Stimulated activated naive CD8-positive, alpha-beta T cell treated with anti-CD3 and anti-CD28 coated beads, Interleukin-15, Interleukin-2, amounts not matched to agents 100 ng/mL and 50 ng/mL, for 24 hours (primary cell): ENCODE results near the gene ZNF777.
A peak's percentile ranks its signal among the peaks of the same experiment; 100 is the strongest.
"Not testable (repeated sequence)": the region's sequence is repeated elsewhere in the genome, so short reads cannot be mapped to it uniquely, and the experiment has no call there.

ENCODE experiments used
- H3K27ac Mint-ChIP-seq: one replicate; pipeline ENCODE4 v1.8.0; 2021; ENCODE audit warnings: mild to moderate bottlenecking, mixed read lengths
- H3K27me3 Mint-ChIP-seq: one replicate; pipeline ENCODE4 v1.8.0; 2021; ENCODE audit warnings: mixed read lengths
- H3K36me3 Mint-ChIP-seq: one replicate; pipeline ENCODE4 v1.8.0; 2021; ENCODE audit warnings: low read depth, mixed read lengths
- H3K4me1 Mint-ChIP-seq: one replicate; pipeline ENCODE4 v1.8.0; 2021; ENCODE audit warnings: low read depth, mixed read lengths
- H3K4me3 Mint-ChIP-seq: one replicate; pipeline ENCODE4 v1.8.0; 2021; ENCODE audit warnings: mild to moderate bottlenecking, mixed read lengths
- H3K9me3 Mint-ChIP-seq: one replicate; pipeline ENCODE4 v1.8.0; 2021; ENCODE audit warnings: mixed read lengths

Gene ZNF777

DNA sequence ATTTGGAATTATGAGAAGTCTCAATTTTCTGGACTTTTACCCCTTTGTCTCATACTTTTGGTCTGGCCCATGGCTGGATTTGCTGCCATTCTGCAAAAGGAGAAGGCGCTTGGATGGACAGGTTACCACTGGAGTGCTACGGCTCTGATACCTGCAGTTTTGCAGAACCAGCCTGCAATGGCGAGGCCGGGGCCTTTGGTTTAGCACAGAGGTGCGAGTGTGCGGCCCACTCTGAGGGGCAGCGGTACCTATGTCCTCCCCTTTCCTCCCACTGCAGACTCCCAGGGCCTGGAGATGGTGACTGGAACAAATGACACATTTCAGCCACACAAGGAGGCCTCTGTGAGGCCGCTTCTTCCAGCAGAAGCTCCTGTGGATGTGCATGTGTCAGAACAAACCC, 11.9 kb downstream of the ZNF777 start:
- no peak overlapping the region for H3K27ac Mint-ChIP-seq
- H3K36me3 Mint-ChIP-seq, result peaks cover 60% of the 10 kb centered on the region
- H3K27me3 Mint-ChIP-seq, result no peaks in the 10 kb centered on the region
- H3K4me3 Mint-ChIP-seq, result no peak overlapping the region
- H3K9me3 Mint-ChIP-seq, result no peaks in the 10 kb centered on the region
- no peaks in the 10 kb centered on the region for H3K4me1 Mint-ChIP-seq

DNA sequence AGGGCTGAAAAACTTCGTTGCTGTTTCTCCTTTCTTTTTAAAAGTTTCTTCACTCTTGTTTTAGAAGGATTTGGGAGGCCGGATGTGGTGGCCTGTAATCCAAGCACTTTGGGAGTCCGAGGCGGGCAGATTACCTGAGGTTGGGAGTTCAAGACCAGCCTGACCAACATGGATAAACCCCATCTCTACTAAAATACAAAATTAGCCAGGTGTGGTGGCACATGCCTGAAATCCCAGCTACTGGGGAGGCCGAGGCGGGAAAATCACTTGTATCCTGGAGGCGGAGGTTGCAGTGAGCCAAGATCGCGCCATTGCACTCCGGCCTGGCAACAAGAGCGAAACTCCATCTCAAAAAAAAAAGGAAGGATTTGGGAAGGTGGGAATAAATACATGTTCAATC, 14.8 kb downstream of the ZNF777 start:
- H3K27ac Mint-ChIP-seq, H3K4me1 Mint-ChIP-seq, H3K9me3 Mint-ChIP-seq, H3K27me3 Mint-ChIP-seq, H3K4me3 Mint-ChIP-seq: not testable (repeated sequence)
- peaks cover 53% of the 10 kb centered on the region for H3K36me3 Mint-ChIP-seq

DNA sequence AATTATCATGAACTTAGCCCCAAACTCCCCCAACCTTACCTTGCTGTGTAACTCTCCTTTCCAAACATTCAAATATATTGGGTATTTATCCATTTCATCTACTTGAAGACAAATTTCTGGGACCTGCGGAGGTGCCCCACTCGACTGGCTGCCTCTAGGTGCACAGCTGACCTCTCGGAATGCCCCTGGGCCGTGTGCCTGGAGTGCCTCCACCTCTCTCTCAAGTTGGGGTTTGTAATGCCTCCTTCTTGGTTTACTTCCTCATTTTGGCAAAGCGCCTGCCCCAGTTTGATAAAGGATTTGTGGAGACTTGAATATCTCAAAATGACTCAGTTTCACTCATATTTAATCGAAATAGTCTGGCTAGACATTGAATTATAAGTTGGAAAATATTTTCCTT, 16.6 kb downstream of the ZNF777 start:
- Mint-ChIP-seq H3K27ac (no peak overlapping the region), H3K36me3 (peaks cover 39% of the 10 kb centered on the region), H3K9me3 (no peaks in the 10 kb centered on the region), H3K4me3 (no peak overlapping the region), H3K27me3 (no peaks in the 10 kb centered on the region), H3K4me1 (peaks cover 12% of the 10 kb centered on the region)

DNA sequence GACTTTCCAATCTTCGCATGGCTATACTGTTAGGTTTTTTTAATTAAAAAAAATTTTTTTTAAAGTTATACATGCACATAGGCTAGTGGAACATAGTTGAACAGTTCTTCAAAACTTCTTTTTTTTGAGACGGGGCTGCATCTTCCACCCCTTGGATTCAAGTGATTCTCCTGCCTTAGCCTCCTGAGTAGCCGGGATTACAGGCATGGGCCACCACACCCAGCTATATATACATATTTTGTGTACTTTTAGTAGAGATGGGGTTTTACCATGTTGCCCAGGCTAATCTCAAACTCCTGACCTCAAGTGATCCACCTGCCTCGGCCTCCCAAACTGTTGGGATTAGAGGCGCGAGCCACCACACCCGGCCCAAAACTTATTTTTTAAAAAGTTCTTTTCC, 17.3 kb downstream of the ZNF777 start:
- H3K9me3 Mint-ChIP-seq, result no peaks in the 10 kb centered on the region
- H3K36me3 Mint-ChIP-seq, result peaks cover 37% of the 10 kb centered on the region
- peaks cover 12% of the 10 kb centered on the region for H3K4me1 Mint-ChIP-seq
- H3K4me3 Mint-ChIP-seq, result no peak overlapping the region
- no peak overlapping the region for H3K27ac Mint-ChIP-seq
- H3K27me3 Mint-ChIP-seq, result no peaks in the 10 kb centered on the region

DNA sequence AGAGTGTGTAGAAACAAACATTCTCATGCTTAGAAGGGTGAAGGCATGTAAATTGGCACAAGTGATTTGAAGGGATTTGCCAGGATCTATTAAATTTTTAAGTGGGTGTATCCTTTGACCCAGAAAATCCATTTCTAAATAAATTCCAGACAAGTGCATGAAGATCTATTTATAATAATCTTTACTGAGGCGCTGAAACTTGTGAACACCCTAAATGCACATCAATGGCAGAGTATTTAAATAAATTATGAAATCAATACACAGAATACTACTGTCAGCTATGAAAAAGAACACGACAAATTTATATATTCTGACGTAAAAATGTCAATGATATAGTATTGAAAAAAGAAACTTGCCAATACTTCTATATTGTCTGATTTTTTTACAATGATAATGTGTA, 17.9 kb downstream of the ZNF777 start:
- peaks cover 37% of the 10 kb centered on the region for H3K36me3 Mint-ChIP-seq
- peaks cover 12% of the 10 kb centered on the region for H3K4me1 Mint-ChIP-seq
- H3K4me3 Mint-ChIP-seq, result no peak overlapping the region
- H3K27ac Mint-ChIP-seq, result no peak overlapping the region
- H3K9me3 Mint-ChIP-seq, result no peaks in the 10 kb centered on the region
- no peaks in the 10 kb centered on the region for H3K27me3 Mint-ChIP-seq

DNA sequence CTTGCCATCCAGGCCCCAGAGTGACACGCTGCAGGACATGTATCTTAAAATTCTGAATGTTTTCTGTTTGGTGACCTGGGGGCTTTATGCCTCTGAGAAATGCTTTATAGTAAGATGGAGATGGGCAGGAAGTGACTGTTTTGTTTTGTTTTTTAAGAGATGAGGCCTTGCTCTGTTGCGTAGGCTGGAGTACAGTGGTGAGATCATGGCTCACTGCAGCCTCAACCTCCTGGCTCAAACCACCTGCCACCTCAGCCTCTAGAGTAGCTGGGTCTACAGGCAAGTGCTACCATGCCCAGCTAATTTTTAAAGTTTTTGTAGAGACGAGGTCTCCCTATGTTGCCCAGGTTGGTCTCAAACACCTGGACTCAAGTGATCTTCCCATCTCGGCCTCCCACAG, 20.6 kb downstream of the ZNF777 start:
- Mint-ChIP-seq H3K4me1 (peaks cover 12% of the 10 kb centered on the region), H3K4me3 (no peak overlapping the region), H3K27me3 (no peaks in the 10 kb centered on the region), H3K27ac (no peak overlapping the region), H3K36me3 (peaks cover 36% of the 10 kb centered on the region), H3K9me3 (no peaks in the 10 kb centered on the region)

DNA sequence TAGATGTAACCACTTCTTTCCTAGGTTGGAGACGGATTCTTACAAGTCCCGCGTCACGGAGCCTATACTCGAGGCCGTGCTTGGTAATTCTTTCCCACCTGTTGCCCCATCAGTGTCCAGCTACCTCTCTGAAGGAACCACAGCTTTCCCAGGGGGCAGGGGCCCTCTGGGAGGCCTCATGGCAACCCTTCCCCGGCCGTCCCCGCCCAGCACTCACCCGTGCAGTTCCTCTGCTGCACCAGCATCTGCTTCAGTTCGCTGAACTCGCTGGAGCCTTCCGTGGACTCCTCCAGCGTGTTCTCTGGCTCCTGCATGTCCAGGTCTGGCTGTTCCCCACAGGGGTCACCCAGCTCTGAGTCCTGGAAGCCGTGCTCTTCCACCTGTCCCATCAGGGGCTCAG, 24.5 kb downstream of the ZNF777 start:
- H3K4me1 Mint-ChIP-seq, result peaks cover 12% of the 10 kb centered on the region
- peaks cover 46% of the 10 kb centered on the region for H3K36me3 Mint-ChIP-seq
- no peak overlapping the region for H3K4me3 Mint-ChIP-seq
- H3K27ac Mint-ChIP-seq, result no peak overlapping the region
- no peaks in the 10 kb centered on the region for H3K9me3 Mint-ChIP-seq
- no peaks in the 10 kb centered on the region for H3K27me3 Mint-ChIP-seq

DNA sequence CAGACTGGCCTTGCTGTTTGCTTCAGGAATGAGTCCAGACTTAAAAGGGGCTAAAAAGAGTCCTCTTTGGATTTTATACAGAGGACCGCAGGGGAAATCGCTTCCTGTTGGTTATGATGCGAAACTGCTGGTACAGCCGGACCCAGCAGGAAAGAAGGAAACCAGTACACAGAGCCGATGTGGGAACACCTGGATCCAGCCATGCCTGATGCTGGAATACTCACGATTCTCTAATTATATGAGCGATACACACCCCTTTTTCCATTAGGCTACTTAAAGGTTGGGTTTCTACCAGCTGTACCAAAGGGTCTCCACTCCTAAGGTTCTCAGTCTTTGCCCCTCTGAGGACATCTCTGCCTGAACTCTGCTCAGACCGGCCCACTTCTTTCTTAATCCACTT, 27.7 kb downstream of the ZNF777 start:
- H3K9me3 Mint-ChIP-seq, result no peaks in the 10 kb centered on the region
- H3K27ac Mint-ChIP-seq, result no peak overlapping the region
- H3K36me3 Mint-ChIP-seq, result peaks cover 65% of the 10 kb centered on the region
- H3K4me1 Mint-ChIP-seq, result no peaks in the 10 kb centered on the region
- no peak overlapping the region for H3K4me3 Mint-ChIP-seq
- no peaks in the 10 kb centered on the region for H3K27me3 Mint-ChIP-seq

DNA sequence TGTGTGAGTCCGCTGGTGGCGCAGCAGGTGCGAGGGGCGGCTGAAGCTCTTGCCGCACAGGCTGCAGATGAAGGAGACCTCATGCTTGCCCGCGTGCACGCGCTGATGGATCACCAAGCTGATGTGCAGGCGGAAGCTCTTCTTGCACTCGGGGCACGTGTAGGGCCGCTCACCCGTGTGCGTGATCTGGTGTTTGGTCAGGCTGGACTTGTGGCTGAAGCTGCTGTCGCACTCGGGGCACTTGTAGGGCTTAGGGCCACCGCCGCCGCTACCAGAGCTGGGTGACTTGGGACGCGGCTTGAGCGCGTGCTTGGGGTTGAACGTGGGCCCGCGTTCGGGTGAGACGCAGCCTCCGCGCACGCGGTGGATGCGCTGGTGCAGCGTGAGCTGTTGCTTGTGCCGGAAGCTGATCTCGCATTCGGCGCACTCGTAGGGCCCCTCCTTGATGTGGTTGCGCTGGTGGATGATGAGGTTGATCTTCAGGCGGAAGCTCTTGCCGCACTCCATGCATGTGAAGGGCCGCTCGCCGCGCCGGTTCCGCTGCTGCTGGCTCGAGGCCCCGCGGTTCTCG, 28.7 kb downstream of the ZNF777 start:
- H3K4me1 Mint-ChIP-seq, result no peaks in the 10 kb centered on the region
- H3K9me3 Mint-ChIP-seq, result no peaks in the 10 kb centered on the region
- no peak overlapping the region for H3K27ac Mint-ChIP-seq
- H3K27me3 Mint-ChIP-seq, result no peaks in the 10 kb centered on the region
- H3K4me3 Mint-ChIP-seq, result no peak overlapping the region
- H3K36me3 Mint-ChIP-seq, result peaks cover 60% of the 10 kb centered on the region

DNA sequence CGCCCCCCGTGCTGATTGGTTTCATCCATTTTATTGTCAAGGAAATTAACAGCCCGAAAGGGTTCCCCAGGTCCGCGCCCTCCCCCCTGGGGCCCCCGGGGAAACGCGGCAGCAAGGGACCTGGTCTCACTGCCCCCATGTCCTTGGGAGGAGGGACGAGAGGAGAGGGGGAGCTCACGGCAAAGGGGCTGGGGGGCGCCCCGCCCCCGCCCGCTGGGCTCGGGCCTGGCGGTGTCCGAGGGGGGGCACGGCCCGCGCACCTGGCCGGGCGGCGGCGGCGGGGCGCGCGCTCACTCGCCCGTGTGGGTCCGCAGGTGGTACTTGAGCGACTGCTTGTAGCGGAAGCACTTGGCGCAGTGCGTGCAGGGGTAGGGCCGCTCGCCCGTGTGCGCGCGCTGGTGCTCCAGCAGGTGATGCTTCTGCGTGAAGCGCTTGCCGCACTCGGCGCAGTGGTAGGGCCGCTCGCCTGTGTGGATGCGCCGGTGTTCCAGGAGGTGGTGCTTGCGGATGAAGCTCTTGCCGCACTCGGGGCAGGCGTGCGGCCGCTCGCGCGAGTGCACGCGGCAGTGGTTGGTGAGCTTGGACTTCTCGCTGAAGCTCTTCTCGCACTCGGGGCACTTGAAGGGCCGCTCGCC, 29.3 kb downstream of the ZNF777 start:
- no peak overlapping the region for H3K4me3 Mint-ChIP-seq
- H3K4me1 Mint-ChIP-seq, result no peaks in the 10 kb centered on the region
- no peaks in the 10 kb centered on the region for H3K9me3 Mint-ChIP-seq
- H3K27ac Mint-ChIP-seq, result no peak overlapping the region
- no peaks in the 10 kb centered on the region for H3K27me3 Mint-ChIP-seq
- peaks cover 56% of the 10 kb centered on the region for H3K36me3 Mint-ChIP-seq

DNA sequence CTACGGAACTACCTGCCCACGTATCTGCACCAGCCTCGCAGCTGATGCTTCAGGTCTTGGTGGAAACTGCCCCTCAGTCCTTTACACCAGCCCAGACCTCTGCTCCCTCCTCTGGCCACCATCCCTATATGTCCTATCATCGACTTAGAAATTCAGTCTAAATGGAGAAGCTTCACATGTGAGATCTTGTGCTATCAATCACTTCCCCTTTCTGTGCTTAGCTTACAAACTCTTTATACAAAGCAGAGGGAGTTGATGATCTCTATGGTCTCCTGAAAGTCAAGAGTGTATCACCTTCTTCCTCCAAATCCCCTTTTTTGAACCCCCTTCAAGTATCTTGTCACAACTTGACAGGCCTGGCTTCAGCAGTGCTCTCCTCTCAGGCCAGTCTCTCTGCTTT, 30.7 kb downstream of the ZNF777 start:
- H3K4me3 Mint-ChIP-seq, result no peak overlapping the region
- no peaks in the 10 kb centered on the region for H3K4me1 Mint-ChIP-seq
- H3K27me3 Mint-ChIP-seq, result no peaks in the 10 kb centered on the region
- H3K9me3 Mint-ChIP-seq, result no peaks in the 10 kb centered on the region
- H3K27ac Mint-ChIP-seq, result no peak overlapping the region
- peaks cover 48% of the 10 kb centered on the region for H3K36me3 Mint-ChIP-seq

DNA sequence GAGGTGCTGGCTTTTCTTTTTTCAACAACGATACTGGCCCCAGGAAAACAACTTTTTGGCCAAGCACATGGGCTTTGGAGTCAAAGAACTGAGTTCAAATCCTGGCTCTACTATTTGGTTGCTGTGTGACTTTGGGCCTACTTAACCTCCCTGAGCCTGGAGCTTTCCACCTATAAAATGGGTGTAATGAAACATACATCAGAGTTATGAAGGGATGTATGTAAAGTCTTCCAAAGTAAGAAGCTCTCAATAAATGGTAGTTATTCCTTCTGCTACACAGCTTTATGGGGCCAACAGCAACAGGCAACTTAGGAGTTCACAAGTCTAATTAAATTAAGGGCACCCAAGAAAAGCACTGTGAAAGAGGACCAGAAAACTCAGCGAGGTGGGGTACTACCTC, 33.0 kb downstream of the ZNF777 start:
- H3K9me3 Mint-ChIP-seq, result no peaks in the 10 kb centered on the region
- H3K36me3 Mint-ChIP-seq, result peaks cover 34% of the 10 kb centered on the region
- peaks cover 4% of the 10 kb centered on the region for H3K27me3 Mint-ChIP-seq
- H3K27ac Mint-ChIP-seq, result no peak overlapping the region
- no peak overlapping the region for H3K4me3 Mint-ChIP-seq
- peaks cover 4% of the 10 kb centered on the region for H3K4me1 Mint-ChIP-seq

DNA sequence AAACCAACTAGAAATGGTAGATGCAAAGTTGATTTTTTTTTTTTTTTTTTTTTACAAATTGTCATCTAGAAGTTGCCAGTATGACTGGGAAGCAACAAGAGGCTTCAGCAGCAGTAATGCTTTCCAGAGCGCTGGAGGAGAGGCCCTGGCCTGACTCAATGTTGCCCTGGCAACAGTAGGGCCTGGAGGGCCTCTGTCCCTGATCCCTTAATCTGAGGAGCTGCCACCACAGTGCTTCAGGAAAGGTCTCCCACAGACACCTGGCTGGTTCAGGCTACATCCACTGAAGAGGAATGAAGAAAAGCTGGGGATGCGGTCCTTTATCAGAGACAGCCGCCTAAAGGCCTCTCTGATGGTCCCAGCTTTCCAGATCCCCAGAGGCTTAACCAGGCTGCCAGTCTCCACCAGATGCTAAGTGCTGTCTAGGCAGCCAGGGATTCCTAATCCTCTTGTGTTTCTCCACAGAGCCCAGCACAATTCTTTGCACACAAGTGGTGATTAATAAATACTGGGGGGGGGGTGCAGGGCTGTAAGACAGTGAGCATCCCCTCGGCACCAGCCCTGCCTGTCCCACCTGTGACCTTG, 33.7 kb downstream of the ZNF777 start:
- Mint-ChIP-seq H3K9me3 (no peaks in the 10 kb centered on the region), H3K36me3 (peaks cover 27% of the 10 kb centered on the region), H3K4me1 (peaks cover 4% of the 10 kb centered on the region), H3K27me3 (peaks cover 4% of the 10 kb centered on the region), H3K4me3 (no peak overlapping the region), H3K27ac (no peak overlapping the region)

DNA sequence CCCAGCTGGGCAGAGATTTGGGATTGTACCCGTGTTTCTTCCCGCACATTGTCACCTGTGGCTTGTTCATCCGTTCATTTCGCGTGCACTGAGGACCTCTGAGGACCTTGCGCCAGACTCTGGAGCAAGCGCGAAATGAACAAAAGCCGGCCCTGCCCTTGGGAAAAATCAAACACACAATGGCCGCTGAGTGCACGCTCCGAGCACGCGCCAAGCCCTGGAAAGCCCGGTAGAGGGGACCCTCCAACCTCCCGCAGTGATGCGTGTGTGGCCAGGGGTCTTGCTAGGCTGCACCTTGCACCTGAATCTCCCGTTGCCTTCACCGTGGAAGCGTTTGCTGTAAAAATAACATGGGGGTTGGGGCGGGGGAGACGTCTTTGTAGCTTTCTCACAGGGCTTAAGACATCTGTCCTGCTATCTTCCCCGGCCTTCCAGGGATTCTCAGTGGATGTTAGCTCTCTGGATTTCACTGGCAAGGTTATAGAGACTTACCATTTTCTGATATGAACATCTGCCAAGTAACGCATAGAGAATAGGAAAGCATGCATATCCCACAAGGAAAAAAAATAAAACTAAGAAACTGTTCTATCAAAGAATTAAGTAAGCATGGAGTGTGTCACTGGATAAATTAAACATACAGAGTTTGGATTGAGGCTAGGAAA, 37.3 kb downstream of the ZNF777 start:
- H3K4me1 Mint-ChIP-seq, result peaks cover 10% of the 10 kb centered on the region
- H3K27ac Mint-ChIP-seq, result peak overlapping the region; percentile 49
- no peaks in the 10 kb centered on the region for H3K9me3 Mint-ChIP-seq
- peaks cover 4% of the 10 kb centered on the region for H3K27me3 Mint-ChIP-seq
- peaks cover 3% of the 10 kb centered on the region for H3K36me3 Mint-ChIP-seq
- peak overlapping the region; percentile 30 for H3K4me3 Mint-ChIP-seq

DNA sequence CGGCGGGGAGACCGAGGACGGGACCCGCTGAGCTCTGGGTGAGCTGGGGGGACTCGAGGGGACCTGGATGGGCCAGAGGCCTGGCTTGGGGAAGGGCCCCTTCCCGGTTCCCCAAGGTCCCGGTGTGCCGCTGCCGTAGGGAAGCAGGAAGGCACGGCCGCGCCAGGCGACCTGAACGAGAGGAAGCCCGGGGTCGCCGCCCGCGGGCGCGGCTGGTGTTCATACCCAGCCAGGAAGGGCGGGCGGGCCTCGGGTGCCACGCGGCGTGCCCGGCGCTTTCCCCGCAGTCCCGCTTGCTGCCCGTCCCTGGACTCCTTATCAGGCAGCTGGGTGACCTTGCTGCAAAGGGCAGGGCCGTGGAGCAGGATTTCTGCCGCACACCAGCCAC, 38.0 kb downstream of the ZNF777 start:
- Mint-ChIP-seq H3K27me3 (peaks cover 4% of the 10 kb centered on the region), H3K27ac (peak overlapping the region; percentile 49), H3K36me3 (no peaks in the 10 kb centered on the region), H3K4me3 (peak overlapping the region; percentile 62), H3K4me1 (peaks cover 10% of the 10 kb centered on the region), H3K9me3 (no peaks in the 10 kb centered on the region)
